Stimulated activated naive CD8-positive, alpha-beta T cell treated with anti-CD3 and anti-CD28 coated beads, Interleukin-15, amount 100 ng/mL, for 72 hours (primary cell): ENCODE results near the gene LEAP2.
A peak's percentile ranks its signal among the peaks of the same experiment; 100 is the strongest.

Experiments used
- ATAC-seq: fragments of 150-1000 bp; cut with Tn5 transposase; 2 replicates; pipeline ENCODE4 v1.10.0; 2021; ENCODE audit warnings: mild to moderate bottlenecking, moderate library complexity
- DNase-seq, 2 donors: peaks; one replicate each; pipeline ENCODE4 v3.0.0; 2021 to 2022
- H3K27ac Mint-ChIP-seq, 2 donors: one replicate each; pipeline ENCODE4 v1.8.0; 2022; ENCODE audit warnings: mild to moderate bottlenecking in 2 of 2, mixed read lengths in 2 of 2, moderate library complexity in 2 of 2
- H3K27me3 Mint-ChIP-seq: one replicate; pipeline ENCODE4 v1.8.0; 2022; ENCODE audit warnings: mixed read lengths
- H3K4me1 Mint-ChIP-seq: one replicate; pipeline ENCODE4 v1.8.0; 2022; ENCODE audit warnings: mild to moderate bottlenecking, mixed read lengths
- H3K4me3 Mint-ChIP-seq, 2 donors: one replicate each; pipeline ENCODE4 v1.8.0; 2022; ENCODE audit warnings: mild to moderate bottlenecking in 2 of 2, mixed read lengths in 2 of 2, moderate library complexity in 1 of 2
- H3K9me3 Mint-ChIP-seq, 2 donors: one replicate each; pipeline ENCODE4 v1.8.0; 2022; ENCODE audit warnings: mixed read lengths in 2 of 2

Gene LEAP2

DNA sequence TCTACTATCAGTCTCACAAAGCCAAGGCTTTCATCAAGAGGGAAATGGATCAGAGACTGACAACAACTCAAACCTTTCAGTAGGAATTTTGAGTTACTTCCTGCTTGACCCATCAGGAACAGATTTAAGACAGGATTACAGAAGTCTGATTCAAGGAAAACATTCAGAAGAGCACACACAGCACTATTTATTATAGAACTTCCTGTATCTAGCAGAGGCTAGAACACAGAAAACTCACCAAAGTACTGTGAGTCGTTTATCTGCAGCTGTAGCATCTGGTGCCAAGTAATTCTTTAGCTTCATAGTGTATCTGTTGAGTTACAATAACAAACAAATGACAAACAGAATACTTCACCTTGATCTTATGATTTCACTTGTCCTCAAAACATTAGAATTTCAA is 13.8 kb downstream of the LEAP2 start:
- no peaks in the 10 kb centered on the region for H3K27me3 Mint-ChIP-seq
- no peak for ATAC-seq
- H3K4me3 Mint-ChIP-seq = no peak overlapping the region
- peaks cover 14% of the 10 kb centered on the region for H3K4me1 Mint-ChIP-seq
- no peaks in the 10 kb centered on the region for H3K9me3 Mint-ChIP-seq
- no peak overlapping the region for H3K27ac Mint-ChIP-seq
- DNase-seq = no peak

- no peak for ATAC-seq
- no peak for DNase-seq
- H3K27me3 Mint-ChIP-seq = no peaks in the 10 kb centered on the region
- no peaks in the 10 kb centered on the region for H3K9me3 Mint-ChIP-seq
- H3K27ac Mint-ChIP-seq = peak overlapping the region in 1 of 2 donors; percentile 80
- H3K4me3 Mint-ChIP-seq = no peak overlapping the region
- H3K4me1 Mint-ChIP-seq = peaks cover 14% of the 10 kb centered on the region
These were observed 16.0 kb downstream of the LEAP2 start for GRCh38 chr5:132889501-132889900.

DNA sequence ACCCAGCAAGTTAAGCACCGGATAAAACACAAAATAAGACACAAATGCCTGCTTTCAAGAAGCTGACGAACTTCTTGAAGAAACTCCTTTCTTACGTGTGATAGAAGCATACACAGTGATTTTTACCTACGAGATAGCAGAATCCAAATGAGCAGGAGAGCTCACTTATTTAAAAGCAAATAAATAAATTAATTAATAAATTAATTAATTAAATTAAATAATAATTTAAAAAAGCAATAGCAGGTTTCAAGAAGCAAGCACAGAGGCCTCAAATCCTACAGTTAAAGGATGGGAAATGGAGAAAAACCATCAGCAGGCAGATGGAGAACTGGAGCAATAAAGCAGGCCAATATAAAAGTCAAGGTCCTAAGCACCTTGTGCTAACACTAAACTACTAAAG is 17.3 kb downstream of the LEAP2 start:
- DNase-seq = no peak
- H3K4me3 Mint-ChIP-seq = no peak overlapping the region
- H3K27ac Mint-ChIP-seq = no peak overlapping the region
- no peaks in the 10 kb centered on the region for H3K9me3 Mint-ChIP-seq
- H3K27me3 Mint-ChIP-seq = no peaks in the 10 kb centered on the region
- H3K4me1 Mint-ChIP-seq = peaks cover 6% of the 10 kb centered on the region
- ATAC-seq = no peak

- H3K4me3 Mint-ChIP-seq = no peak overlapping the region
These were observed 22.3 kb downstream of the LEAP2 start for GRCh38 chr5:132895719-132896305.

GRCh38 chr5:132896685-132897084 is 23.2 kb downstream of the LEAP2 start:
- Mint-ChIP-seq H3K27ac (no peak overlapping the region), H3K4me1 (peaks cover 13% of the 10 kb centered on the region), H3K9me3 (no peaks in the 10 kb centered on the region), H3K4me3 (no peak overlapping the region), H3K27me3 (no peaks in the 10 kb centered on the region)
- ATAC-seq = no peak
- DNase-seq = no peak

More at GRCh38 chr5:132895719-132896305, 22.3 kb downstream of the LEAP2 start:
- peak overlapping the region; percentile 16 to 65 for H3K27ac Mint-ChIP-seq
- DNase-seq (no peak), ATAC-seq (no peak)
- peaks cover 13% of the 10 kb centered on the region for H3K4me1 Mint-ChIP-seq
- H3K27me3 Mint-ChIP-seq = no peaks in the 10 kb centered on the region
- no peaks in the 10 kb centered on the region for H3K9me3 Mint-ChIP-seq

DNA sequence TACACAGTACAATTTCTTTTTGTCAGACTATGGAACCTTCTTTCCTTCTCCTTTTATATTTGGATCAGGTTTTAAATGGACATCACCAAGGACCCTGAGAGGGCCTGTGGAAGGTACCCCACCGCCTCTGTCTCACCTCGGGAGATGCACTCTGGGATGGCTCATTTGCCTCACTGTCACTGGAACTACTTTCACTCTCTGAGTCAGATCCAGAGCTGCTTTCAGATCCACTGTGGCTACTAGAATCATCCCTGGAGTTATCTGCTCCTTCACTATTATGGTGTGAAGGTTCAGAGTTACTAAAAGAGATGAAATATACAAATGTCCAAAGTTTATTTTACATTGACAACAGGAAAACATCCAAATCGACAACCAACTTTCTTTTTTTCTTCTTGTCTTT is 24.6 kb downstream of the LEAP2 start:
- Mint-ChIP-seq H3K9me3 (no peaks in the 10 kb centered on the region), H3K4me1 (peaks cover 13% of the 10 kb centered on the region), H3K27ac (no peak overlapping the region), H3K4me3 (no peak overlapping the region), H3K27me3 (no peaks in the 10 kb centered on the region)
- no peak for ATAC-seq
- no peak for DNase-seq

GRCh38 chr5:132901036-132901435 is 27.6 kb downstream of the LEAP2 start:
- ATAC-seq (no peak), DNase-seq (no peak)
- Mint-ChIP-seq H3K9me3 (no peaks in the 10 kb centered on the region), H3K4me3 (no peak overlapping the region), H3K27me3 (no peaks in the 10 kb centered on the region), H3K27ac (peak overlapping the region in 1 of 2 donors; percentile 42), H3K4me1 (peaks cover 20% of the 10 kb centered on the region)

DNA sequence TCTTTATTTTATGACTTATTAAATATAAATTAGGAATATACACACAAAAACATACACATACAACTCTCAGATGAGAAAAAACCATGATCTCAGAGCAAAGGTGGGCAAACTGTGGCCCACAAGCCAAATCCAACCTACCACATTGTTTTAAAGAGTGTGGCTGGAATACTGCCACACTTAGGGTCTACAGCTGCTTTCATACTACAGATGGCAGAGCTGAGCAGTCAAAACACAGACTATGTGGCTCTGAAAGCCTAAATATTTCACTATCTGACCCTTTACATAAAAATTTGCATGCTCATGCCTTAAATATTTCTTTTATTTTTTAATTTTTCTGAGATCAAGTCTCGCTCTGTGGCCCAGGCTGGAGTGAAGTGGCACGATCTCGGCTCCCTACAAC is 28.3 kb downstream of the LEAP2 start:
- Mint-ChIP-seq H3K27me3 (no peaks in the 10 kb centered on the region), H3K4me1 (peaks cover 14% of the 10 kb centered on the region), H3K4me3 (no peak overlapping the region), H3K9me3 (no peaks in the 10 kb centered on the region), H3K27ac (no peak overlapping the region)
- DNase-seq (no peak), ATAC-seq (no peak)

DNA sequence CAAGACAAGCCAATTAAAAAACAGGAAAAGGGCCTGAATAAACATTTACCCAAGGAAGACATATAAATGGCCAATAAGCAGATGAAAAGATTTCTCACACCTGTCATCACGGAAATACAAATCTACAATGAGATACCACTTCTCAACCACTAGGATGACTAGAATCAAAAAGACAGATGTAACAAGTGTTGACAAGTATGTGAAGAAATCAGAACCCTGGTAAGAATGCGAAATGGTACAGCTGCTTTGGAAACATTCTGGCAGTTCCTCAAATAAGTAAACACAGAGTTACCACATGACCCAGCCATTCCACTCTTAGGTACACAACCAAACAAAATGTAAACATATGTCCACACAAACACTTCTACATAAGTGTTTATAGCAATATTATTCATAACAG is 32.5 kb downstream of the LEAP2 start:
- Mint-ChIP-seq H3K4me1 (peaks cover 7% of the 10 kb centered on the region), H3K27me3 (no peaks in the 10 kb centered on the region), H3K4me3 (no peak overlapping the region), H3K9me3 (no peaks in the 10 kb centered on the region), H3K27ac (no peak overlapping the region)
- DNase-seq (no peak), ATAC-seq (no peak)

DNA sequence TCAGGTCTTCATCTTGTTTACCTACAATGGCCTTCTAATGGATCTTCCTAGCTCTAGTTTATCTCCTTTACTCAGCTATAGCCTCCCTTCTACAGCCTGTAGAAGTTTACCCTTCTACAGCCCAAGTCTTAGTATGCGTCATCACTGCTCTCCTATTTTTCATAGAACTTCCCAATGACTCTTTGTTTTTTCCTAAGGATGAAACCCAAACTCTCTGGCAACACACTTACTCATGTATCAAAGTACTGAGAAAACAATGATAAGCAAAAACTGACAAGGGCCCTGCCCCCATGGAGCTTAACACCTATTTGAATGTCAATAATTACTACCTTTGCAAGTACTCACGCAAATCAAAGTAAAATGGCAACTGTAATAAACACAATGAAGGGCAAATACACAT is 33.7 kb downstream of the LEAP2 start:
- no peaks in the 10 kb centered on the region for H3K27me3 Mint-ChIP-seq
- DNase-seq (no peak), ATAC-seq (no peak)
- no peak overlapping the region for H3K4me3 Mint-ChIP-seq
- peaks cover 7% of the 10 kb centered on the region for H3K4me1 Mint-ChIP-seq
- H3K27ac Mint-ChIP-seq = no peak overlapping the region
- no peaks in the 10 kb centered on the region for H3K9me3 Mint-ChIP-seq

DNA sequence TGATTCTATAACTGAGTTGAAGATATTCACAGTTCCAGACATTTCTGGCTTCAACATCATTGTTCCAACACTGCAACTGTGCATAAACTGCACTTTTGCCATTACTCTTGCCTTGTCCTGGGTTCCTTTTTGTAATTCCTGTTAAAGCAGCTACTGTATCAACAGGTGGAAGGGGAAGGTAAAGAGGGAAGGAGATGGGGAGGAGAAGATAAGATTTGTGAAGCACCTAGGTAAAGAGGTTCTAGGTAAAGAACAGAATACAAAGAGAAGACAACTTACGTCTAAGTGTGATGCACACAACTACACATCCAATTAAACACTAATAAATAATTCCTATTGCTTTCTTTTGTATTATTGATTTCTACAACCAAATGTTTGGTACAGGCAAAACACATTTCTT is 36.2 kb downstream of the LEAP2 start:
- ATAC-seq (no peak), DNase-seq (no peak)
- Mint-ChIP-seq H3K27ac (no peak overlapping the region), H3K27me3 (no peaks in the 10 kb centered on the region), H3K9me3 (no peaks in the 10 kb centered on the region), H3K4me3 (no peak overlapping the region), H3K4me1 (peaks cover 7% of the 10 kb centered on the region)

DNA sequence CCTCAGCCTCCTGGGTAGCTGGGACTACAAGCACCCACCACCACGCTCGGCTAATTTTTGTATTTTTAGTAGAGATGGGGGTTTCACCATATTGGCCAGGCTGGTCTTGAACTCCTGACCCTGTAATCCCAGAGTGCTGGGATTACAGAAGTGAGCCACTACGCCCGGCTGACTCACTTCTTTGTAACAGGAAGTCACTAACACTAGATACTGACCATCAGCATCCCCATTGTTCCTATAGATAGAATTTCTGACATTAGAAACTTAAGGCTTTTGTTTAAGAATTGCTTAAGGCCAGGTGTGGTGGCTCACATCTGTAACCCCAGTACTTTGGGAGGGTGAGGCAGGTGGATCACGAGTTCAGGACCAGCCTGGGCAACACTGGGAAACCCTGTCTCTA is 42.2 kb downstream of the LEAP2 start:
- no peak overlapping the region for H3K27ac Mint-ChIP-seq
- DNase-seq (no peak), ATAC-seq (no peak)
- no peaks in the 10 kb centered on the region for H3K4me1 Mint-ChIP-seq
- no peak overlapping the region for H3K4me3 Mint-ChIP-seq
- H3K27me3 Mint-ChIP-seq = no peaks in the 10 kb centered on the region
- no peaks in the 10 kb centered on the region for H3K9me3 Mint-ChIP-seq

DNA sequence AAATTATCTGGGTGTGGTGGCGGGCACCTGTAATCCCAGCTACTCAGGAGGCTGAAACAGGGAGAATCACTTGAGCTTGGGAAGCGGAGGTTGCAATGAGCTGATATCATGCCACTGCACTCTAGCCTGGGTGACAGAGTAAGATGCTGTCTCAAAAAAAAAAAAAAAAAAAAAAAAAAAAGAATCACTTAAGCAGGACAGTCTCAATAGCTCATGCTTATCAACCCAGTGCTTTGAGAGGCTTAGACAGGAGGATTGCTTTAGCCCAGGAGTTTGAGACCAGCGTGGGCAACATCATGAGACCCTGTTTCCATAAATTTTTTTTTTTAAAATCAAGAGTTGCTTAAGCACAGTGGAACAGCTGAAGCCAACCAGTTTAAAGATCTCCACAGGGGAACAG is 42.6 kb downstream of the LEAP2 start:
- ATAC-seq = no peak
- Mint-ChIP-seq H3K9me3 (no peaks in the 10 kb centered on the region), H3K4me1 (no peaks in the 10 kb centered on the region), H3K27me3 (no peaks in the 10 kb centered on the region), H3K4me3 (no peak overlapping the region), H3K27ac (no peak overlapping the region)
- no peak for DNase-seq
